Right atrium auricular region (tissue), 2 donors: ENCODE data around the gene SLCO4A1. TPM values are rescaled to one million over a fixed set of nuclear protein-coding genes. Genes with fewer than 3 reads are reported as not detected.

Source experiments
- DNase-seq: peaks from one replicate; pipeline ENCODE4 v3.0.0-alpha.2; 2019; ENCODE audit warnings: low spot score
- H3K27ac ChIP-seq, 2 donors: fragments of 200-600 bp; sonication (generic); 1 replicate in 1 of 2; 2 replicates in 1 of 2; pipeline ENCODE4 v1.5.1; 2016 to 2019
- H3K27me3 ChIP-seq, 2 donors: fragments of 200-600 bp; sonication (generic); one replicate each; pipeline versions ENCODE4 v1.5.1 to v1.6.0; 2017 to 2019
- H3K36me3 ChIP-seq: fragments of 200-600 bp; sonication (generic); one replicate; pipeline ENCODE4 v1.5.1; 2016
- H3K4me1 ChIP-seq, 2 donors: fragments of 200-600 bp; sonication (generic); one replicate each; pipeline versions ENCODE4 v1.5.1 to v1.6.0; 2017 to 2019
- H3K4me3 ChIP-seq, 2 donors: fragments of 200-600 bp; sonication (generic); 1 replicate in 1 of 2; 2 replicates in 1 of 2; pipeline ENCODE4 v1.5.1; 2017 to 2019; ENCODE audit warnings: mild to moderate bottlenecking in 1 of 2, moderate library complexity in 1 of 2
- H3K9me3 ChIP-seq, 2 donors: fragments of 200-600 bp; sonication (generic); one replicate each; pipeline ENCODE4 v1.5.1; 2019
- CTCF ChIP-seq, 2 donors: fragments of 200-600 bp; sonication (generic); IDR thresholded peaks; one replicate each; pipeline ENCODE4 v1.5.1; 2019; ENCODE audit warnings: antibody characterized with exemption in 2 of 2
- total RNA-seq, 2 donors: library from RNA; depleted of rRNA; stranded (reverse); fragments of >200 nt; gene quantifications; one replicate each; pipeline ENCODE4 v1.1.0, GENCODE V29; 2016

Gene SLCO4A1
- total RNA-seq, 2 donors from 2014 or later = 13.4 to 19.8 TPM

- no peaks in the 10 kb centered on the region for H3K27me3 ChIP-seq
- no peak for DNase-seq
- no peaks in the 10 kb centered on the region for H3K36me3 ChIP-seq
- no peaks in the 10 kb centered on the region for H3K9me3 ChIP-seq
- TF ChIP-seq CTCF (IDR thresholded peaks at IDR 0.05) = no peak
- H3K27ac ChIP-seq = no peak overlapping the region
- H3K4me1 ChIP-seq = peaks cover 0 to 32% of the 10 kb centered on the region in 2 donors
- H3K4me3 ChIP-seq = no peak overlapping the region
Measured at GRCh38 chr20:62608218-62608565, 34.1 kb upstream of the SLCO4A1 start.

GRCh38 chr20:62609279-62609720 lies 33.0 kb upstream of the SLCO4A1 start:
- Histone ChIP-seq H3K4me1 (peaks cover 0 to 20% of the 10 kb centered on the region in 2 donors), H3K4me3 (no peak overlapping the region), H3K9me3 (no peaks in the 10 kb centered on the region), H3K27me3 (no peaks in the 10 kb centered on the region), H3K36me3 (no peaks in the 10 kb centered on the region), H3K27ac (no peak overlapping the region)
- no peak for TF ChIP-seq CTCF (IDR thresholded peaks at IDR 0.05)
- no peak for DNase-seq

- H3K4me3 ChIP-seq = no peak overlapping the region
- no peaks in the 10 kb centered on the region for H3K27me3 ChIP-seq
- no peak for DNase-seq
- H3K4me1 ChIP-seq = peaks cover 0 to 19% of the 10 kb centered on the region in 2 donors
- H3K9me3 ChIP-seq = no peaks in the 10 kb centered on the region
- no peak overlapping the region for H3K27ac ChIP-seq
- no peak for TF ChIP-seq CTCF (IDR thresholded peaks at IDR 0.05)
- H3K36me3 ChIP-seq = no peaks in the 10 kb centered on the region
Measured at GRCh38 chr20:62609811-62610757, 32.2 kb upstream of the SLCO4A1 start.

DNA sequence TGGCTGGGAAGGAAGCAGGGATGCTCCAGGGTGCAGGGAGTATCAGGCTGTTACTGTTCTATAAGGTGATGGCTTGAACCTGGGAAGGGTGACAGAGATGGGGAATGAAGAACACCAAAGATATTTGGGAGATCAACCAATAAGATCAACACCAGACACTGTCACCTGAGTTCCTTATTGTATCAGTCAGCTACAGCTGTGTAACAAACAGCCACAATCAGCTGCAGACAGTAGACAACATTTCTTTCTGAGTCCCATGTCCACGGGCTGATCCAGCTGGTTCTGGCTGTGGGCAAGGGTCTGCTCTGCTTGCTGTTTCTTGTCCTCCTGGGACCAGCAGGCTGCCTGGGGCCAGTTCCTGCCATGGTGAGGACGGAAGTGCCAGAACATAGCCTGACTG lies 31.3 kb upstream of the SLCO4A1 start:
- no peak for TF ChIP-seq CTCF (IDR thresholded peaks at IDR 0.05)
- H3K9me3 ChIP-seq = no peaks in the 10 kb centered on the region
- H3K4me3 ChIP-seq = no peak overlapping the region
- no peaks in the 10 kb centered on the region for H3K36me3 ChIP-seq
- no peak for DNase-seq
- H3K27me3 ChIP-seq = no peaks in the 10 kb centered on the region
- peaks cover 0 to 10% of the 10 kb centered on the region in 2 donors for H3K4me1 ChIP-seq
- H3K27ac ChIP-seq = no peak overlapping the region

- Histone ChIP-seq H3K27me3 (no peaks in the 10 kb centered on the region), H3K9me3 (no peaks in the 10 kb centered on the region), H3K4me3 (no peak overlapping the region), H3K4me1 (peaks cover 0 to 9% of the 10 kb centered on the region in 2 donors), H3K27ac (no peak overlapping the region), H3K36me3 (no peaks in the 10 kb centered on the region)
- no peak for DNase-seq
- TF ChIP-seq CTCF (IDR thresholded peaks at IDR 0.05) = no peak
Measured at GRCh38 chr20:62611819-62612218, 30.5 kb upstream of the SLCO4A1 start.
